HEK293T (cell line): ENCODE results near the gene MAPK8IP2.

Experiments used
- CTCF ChIA-PET: fragments of 350-600 bp; formaldehyde crosslinking; extraction: SDS; loops from one replicate; lab custom pipeline; 2021; ENCODE audit warnings: antibody characterized with exemption, inconsistent platforms; lab: Yijun Ruan, JAX
- POLR2A ChIA-PET: fragments of 350-600 bp; formaldehyde crosslinking; extraction: SDS; loops from one replicate; lab custom pipeline; 2020; ENCODE audit warnings: antibody characterized with exemption, inconsistent platforms; lab: Yijun Ruan, JAX
- DNase-seq: peaks from one replicate; pipeline ENCODE4 v3.0.0; 2012; ENCODE audit warnings: mixed read lengths; ENCODE audit errors: extremely low spot score
- ARNT ChIP-seq: fragments of 450-650 bp; IDR thresholded peaks from 2 replicates; pipeline ENCODE4 v1.6.1; 2017; ENCODE audit warnings: mild to moderate bottlenecking
- BHLHE40 ChIP-seq: fragments of 450-650 bp; IDR thresholded peaks from 2 replicates; pipeline ENCODE4 v1.6.1; 2016; ENCODE audit warnings: mild to moderate bottlenecking, moderate library complexity, borderline replicate concordance
- CTBP1 ChIP-seq: fragments of 450-650 bp; IDR thresholded peaks from 2 replicates; pipeline ENCODE4 v1.6.1; 2016; ENCODE audit warnings: borderline replicate concordance
- ELF4 ChIP-seq: fragments of 450-650 bp; IDR thresholded peaks from 2 replicates; pipeline ENCODE4 v1.6.1; 2017; ENCODE audit warnings: antibody characterized with exemption
- FOXA1 ChIP-seq: fragments of 450-650 bp; IDR thresholded peaks from 2 replicates; pipeline ENCODE4 v1.6.1; 2016; ENCODE audit warnings: mild to moderate bottlenecking
- FOXK2 ChIP-seq: fragments of 450-650 bp; IDR thresholded peaks from 2 replicates; pipeline ENCODE4 v1.6.1; 2016; ENCODE audit warnings: mild to moderate bottlenecking
- FOXM1 ChIP-seq: fragments of 450-650 bp; IDR thresholded peaks from 2 replicates; pipeline ENCODE4 v1.6.1; 2017; ENCODE audit warnings: mild to moderate bottlenecking, borderline replicate concordance
- HDGF ChIP-seq: fragments of 450-650 bp; IDR thresholded peaks from 2 replicates; pipeline ENCODE4 v1.6.1; 2017; ENCODE audit warnings: antibody characterized with exemption, borderline replicate concordance
- L3MBTL2 ChIP-seq: fragments of 450-650 bp; conservative IDR thresholded peaks from 2 replicates; pipeline ENCODE4 v1.6.1; 2016; ENCODE audit warnings: mild to moderate bottlenecking
- LEF1 ChIP-seq: fragments of 450-650 bp; IDR thresholded peaks from 2 replicates; pipeline ENCODE4 v1.6.1; 2017; ENCODE audit warnings: mild to moderate bottlenecking, borderline replicate concordance
- NFRKB ChIP-seq: fragments of 450-650 bp; IDR thresholded peaks from 2 replicates; pipeline ENCODE4 v1.6.1; 2016; ENCODE audit warnings: mild to moderate bottlenecking, moderate library complexity
- PKNOX1 ChIP-seq: fragments of 450-650 bp; IDR thresholded peaks from 2 replicates; pipeline ENCODE4 v1.6.1; 2016
- SP1 ChIP-seq: fragments of 450-650 bp; IDR thresholded peaks from 2 replicates; pipeline ENCODE4 v1.6.1; 2017
- SUZ12 ChIP-seq: fragments of 450-650 bp; IDR thresholded peaks from 2 replicates; pipeline ENCODE4 v1.6.1; 2016; ENCODE audit warnings: mild to moderate bottlenecking
- TARDBP ChIP-seq: fragments of 450-650 bp; IDR thresholded peaks from 2 replicates; pipeline ENCODE4 v1.6.1; 2016
- ZNF384 ChIP-seq: fragments of 450-650 bp; IDR thresholded peaks from 2 replicates; pipeline ENCODE4 v1.6.1; 2016

The MAPK8IP2 gene

GRCh38 chr22:50577987-50578775 lies 22.4 kb upstream of the MAPK8IP2 start, which contains the start of gene CPT1B:
TSS of gene CPT1B (minus strand) at chr22:50578427. CDS start at chr22:50577915, 512 bp downstream.
- POLR2A ChIA-PET, result interaction anchor here (1.0 to 1.7 kb wide), 6 partner anchors 9 to 70 kb away, joined by 3 to 6 read pairs (median 3); partner anchors contain the start of genes LMF2 and NCAPH2
- CTCF ChIA-PET, result no interaction called here
- TF ChIP-seq TARDBP (no peak), L3MBTL2 (no peak), HDGF (no peak), ARNT (no peak)

GRCh38 chr22:50578776-50579310 lies 21.8 kb upstream of the MAPK8IP2 start:
- CTCF ChIA-PET, result no interaction called here
- TF ChIP-seq L3MBTL2, result no peak
- POLR2A ChIA-PET, result interaction anchor here (1.0 to 1.3 kb wide), 4 partner anchors 10 to 53 kb away, joined by 3 to 6 read pairs (median 4); no protein-coding TSS in a partner anchor
- DNase-seq, result no peak

More at GRCh38 chr22:50577987-50578775, 22.4 kb upstream of the MAPK8IP2 start, which contains the start of gene CPT1B:
- DNase-seq, result no peak

- TF ChIP-seq ELF4 (no peak), L3MBTL2 (no peak), CTBP1 (no peak), ARNT (no peak), TARDBP (no peak), ZNF384 (no peak), NFRKB (no peak), LEF1 (no peak), FOXK2 (no peak), BHLHE40 (no peak), FOXA1 (no peak)
- ChIA-PET CTCF (no interaction called here), POLR2A (interaction anchor here (1.2 kb wide), 2 partner anchors 17 to 54 kb away, joined by 3 to 4 read pairs; no protein-coding TSS in a partner anchor)
- DNase-seq, result no peak
These were observed 20.8 kb upstream of the MAPK8IP2 start for GRCh38 chr22:50579752-50580151.

GRCh38 chr22:50581031-50581949 lies 19.3 kb upstream of the MAPK8IP2 start:
- ChIA-PET POLR2A (interaction anchor here (1.0 to 3.0 kb wide), 8 partner anchors 9 to 55 kb away, joined by 3 to 16 read pairs (median 4); partner anchors contain the start of gene SYCE3), CTCF (no interaction called here)
- DNase-seq, result no peak
- TF ChIP-seq HDGF, result no peak
- TF ChIP-seq NFRKB, result no peak
- no peak for TF ChIP-seq ELF4
- TF ChIP-seq FOXA1, result no peak
- TF ChIP-seq ARNT, result no peak
- TF ChIP-seq ZNF384, result no peak

GRCh38 chr22:50581950-50582492 lies 18.6 kb upstream of the MAPK8IP2 start:
- ChIA-PET POLR2A (interaction anchor here (1.0 to 3.0 kb wide), 14 partner anchors 10 to 74 kb away, joined by 3 to 16 read pairs (median 5); partner anchors contain the start of genes ARSA, LMF2, NCAPH2 and SCO2), CTCF (no interaction called here)
- DNase-seq, result peak; percentile 28
- TF ChIP-seq L3MBTL2, result peak; percentile 61; the same call in 1 of the 2 replicates
- TF ChIP-seq SUZ12, result no peak
- no peak for TF ChIP-seq LEF1
- TF ChIP-seq HDGF, result no peak
- TF ChIP-seq FOXK2, result no peak
- no peak for TF ChIP-seq SP1
- TF ChIP-seq FOXA1, result no peak

- CTCF ChIA-PET, result interaction anchor here (1.0 kb wide), 1 partner anchor 55 kb away, joined by 3 read pairs; no protein-coding TSS in a partner anchor
- POLR2A ChIA-PET, result interaction anchor here (0.6 to 3.0 kb wide), 17 partner anchors 8 to 75 kb away, joined by 3 to 16 read pairs (median 4); partner anchors contain the start of genes ARSA, LMF2, MAPK8IP2 and NCAPH2
- peak; percentile 100 for DNase-seq
- TF ChIP-seq L3MBTL2 (peak; percentile 55), SUZ12 (no peak), FOXA1 (no peak), ELF4 (peak; percentile 25)
These were observed 17.9 kb upstream of the MAPK8IP2 start, which contains the start of gene CHKB for GRCh38 chr22:50582493-50583293. TSS of gene CHKB (minus strand) at chr22:50582849. CDS start at chr22:50582781, 68 bp downstream.

GRCh38 chr22:50583294-50583861 lies 17.2 kb upstream of the MAPK8IP2 start:
- DNase-seq, result no peak
- CTCF ChIA-PET, result interaction anchor here (0.7 to 1.0 kb wide), 2 partner anchors 56 to 310 kb away, joined by 3 to 7 read pairs; no protein-coding TSS in a partner anchor
- no peak; the same call in 1 of the 2 replicates for TF ChIP-seq L3MBTL2
- no peak for TF ChIP-seq CTBP1
- no peak for TF ChIP-seq FOXK2
- no peak for TF ChIP-seq ELF4
- TF ChIP-seq FOXM1, result no peak
- no peak for TF ChIP-seq ZNF384
- TF ChIP-seq TARDBP, result no peak
- no peak for TF ChIP-seq PKNOX1
- no peak for TF ChIP-seq SUZ12
- TF ChIP-seq SP1, result no peak
- TF ChIP-seq LEF1, result no peak
- TF ChIP-seq FOXA1, result no peak
- TF ChIP-seq ARNT, result no peak
- TF ChIP-seq BHLHE40, result no peak
- no peak for TF ChIP-seq NFRKB
- TF ChIP-seq HDGF, result no peak
- POLR2A ChIA-PET, result interaction anchor here (0.6 to 3.0 kb wide), 14 partner anchors 7 to 59 kb away, joined by 3 to 16 read pairs (median 4); partner anchors contain the start of genes ARSA, MAPK8IP2, SCO2 and SYCE3
